Urothelium cell line (cell line): ENCODE measurements around the gene GGT1.
"Not testable (repeated sequence)": the region's sequence is repeated elsewhere in the genome, so short reads cannot be mapped to it uniquely, and the experiment has no call there.

Source experiments
- DNase-seq: peaks from one replicate; pipeline ENCODE4 v3.0.0; 2011; ENCODE audit warnings: low spot score, mixed read lengths
- FAIRE-seq: peaks from 2 replicates; lab custom pipeline; 2011; peaks lifted over from hg19 to GRCh38; lab: Jason Lieb, UNC

Gene GGT1

GRCh38 chr22:24595863-24596262 is 7.1 kb upstream of the GGT1 start:
- FAIRE-seq: no peak
- no peak for DNase-seq

GRCh38 chr22:24597076-24597475 is 5.9 kb upstream of the GGT1 start:
- not testable (repeated sequence) for FAIRE-seq, DNase-seq

GRCh38 chr22:24599514-24599913 is 3.5 kb upstream of the GGT1 start:
- FAIRE-seq (no peak), DNase-seq (no peak)

GRCh38 chr22:24599958-24600715 is 2.9 kb upstream of the GGT1 start:
- not testable (repeated sequence) for DNase-seq, FAIRE-seq

- DNase-seq (no peak), FAIRE-seq (no peak)
Observed at GRCh38 chr22:24601217-24602104, 1.5 kb upstream of the GGT1 start.

GRCh38 chr22:24602105-24602749 is 766 bp upstream of the GGT1 start:
- DNase-seq, FAIRE-seq: not testable (repeated sequence)

- DNase-seq: not testable (repeated sequence)
- peak; percentile 62 for FAIRE-seq
Observed at GRCh38 chr22:24603770-24604629, 1.0 kb downstream of the GGT1 start.

- not testable (repeated sequence) for FAIRE-seq, DNase-seq
Observed at GRCh38 chr22:24606340-24606739, 3.3 kb downstream of the GGT1 start.

GRCh38 chr22:24607429-24607983 is 4.5 kb downstream of the GGT1 start:
- DNase-seq, FAIRE-seq: not testable (repeated sequence)

GRCh38 chr22:24608327-24608726 is 5.3 kb downstream of the GGT1 start:
- not testable (repeated sequence) for DNase-seq, FAIRE-seq

- DNase-seq, FAIRE-seq: not testable (repeated sequence)
Observed at GRCh38 chr22:24609888-24610287, 6.9 kb downstream of the GGT1 start.

- not testable (repeated sequence) for FAIRE-seq, DNase-seq
Observed at GRCh38 chr22:24614794-24615193, 11.8 kb downstream of the GGT1 start.

- not testable (repeated sequence) for FAIRE-seq, DNase-seq
Observed at GRCh38 chr22:24621244-24621643, 18.3 kb downstream of the GGT1 start.

GRCh38 chr22:24622596-24622995 is 19.6 kb downstream of the GGT1 start:
- not testable (repeated sequence) for DNase-seq, FAIRE-seq

- FAIRE-seq, DNase-seq: not testable (repeated sequence)
Observed at GRCh38 chr22:24627911-24628310, 24.9 kb downstream of the GGT1 start.

- not testable (repeated sequence) for DNase-seq, FAIRE-seq
Observed at GRCh38 chr22:24629069-24629468, 26.1 kb downstream of the GGT1 start.

GRCh38 chr22:24630812-24631427 is 27.9 kb downstream of the GGT1 start:
- FAIRE-seq: not testable (repeated sequence)

GRCh38 chr22:24631430-24632122 is 28.6 kb downstream of the GGT1 start:
- not testable (repeated sequence) for FAIRE-seq

More at GRCh38 chr22:24630812-24631427, 27.9 kb downstream of the GGT1 start:
- DNase-seq: not testable (repeated sequence)

More at GRCh38 chr22:24631430-24632122, 28.6 kb downstream of the GGT1 start:
- DNase-seq: not testable (repeated sequence)
